OCI-LY3 (cell line): ENCODE results near the gene MYL11.

Source experiments
- H2AFZ ChIP-seq: fragments of 200-600, 300-600 bp; shearing (Covaris generic); 2 replicates; pipeline ENCODE4 v1.6.0; 2014; ENCODE audit warnings: antibody characterized with exemption, low read depth, low read length
- H3K27ac ChIP-seq: fragments of 200-600, 300-600 bp; sonication (generic); 2 replicates; pipeline ENCODE4 v1.5.1; 2014; ENCODE audit warnings: mild to moderate bottlenecking, low read length, moderate library complexity, mixed read lengths
- H3K27me3 ChIP-seq: fragments of 200-600, 300-600 bp; sonication (generic); 2 replicates; pipeline ENCODE4 v1.6.1; 2014; ENCODE audit warnings: low read depth, low read length, mixed read lengths
- H3K36me3 ChIP-seq: fragments of 200-600, 300-600 bp; sonication (generic); replicated peaks from 2 replicates; pipeline ENCODE3; 2014; ENCODE audit warnings: low read depth, low read length, mixed read lengths
- H3K4me1 ChIP-seq: fragments of 300-600, 200-600 bp; sonication (generic); 2 replicates; pipeline ENCODE4 v1.6.1; 2014; ENCODE audit warnings: low read length, mixed read lengths
- H3K4me2 ChIP-seq: fragments of 200-600, 300-600 bp; sonication (generic); 2 replicates; pipeline ENCODE4 v1.6.1; 2014; ENCODE audit warnings: low read length, mixed read lengths
- H3K4me3 ChIP-seq: fragments of 300-600, 200-600 bp; sonication (generic); 2 replicates; pipeline ENCODE4 v1.5.1; 2014; ENCODE audit warnings: antibody characterized with exemption, mild to moderate bottlenecking, low read length, moderate library complexity
- H3K79me2 ChIP-seq: fragments of 300-600, 200-600 bp; shearing (Covaris generic); 2 replicates; pipeline ENCODE4 v1.6.1; 2014; ENCODE audit warnings: mild to moderate bottlenecking, low read length, mixed read lengths
- H3K9ac ChIP-seq: fragments of 300-600, 200-600 bp; shearing (Covaris generic); 2 replicates; pipeline ENCODE4 v1.6.0; 2014; ENCODE audit warnings: mild to moderate bottlenecking, low read length, moderate library complexity
- H3K9me3 ChIP-seq: fragments of 200-600, 300-600 bp; shearing (Covaris generic); 2 replicates; pipeline ENCODE4 v1.6.1; 2014; ENCODE audit warnings: low read length, mixed read lengths; ENCODE audit not compliant: insufficient read depth
- H4K20me1 ChIP-seq: fragments of 200-600, 300-600 bp; sonication (generic); 2 replicates; pipeline ENCODE4 v1.6.1; 2016; ENCODE audit warnings: low read length, mixed read lengths; ENCODE audit not compliant: insufficient read depth
- EZH2phosphoT487 ChIP-seq: fragments of 200-600 bp; shearing (Covaris generic); IDR thresholded peaks from 2 replicates; pipeline ENCODE4 v1.6.1; 2018; ENCODE audit warnings: antibody characterized with exemption, mixed run types, low read depth
- TF ChIP-seq, protein P1 (sequence below): fragments of 200-600, 300-600 bp; sonication (generic); IDR thresholded peaks from 2 replicates; pipeline ENCODE4 v1.5.1; 2014; ENCODE audit warnings: antibody characterized with exemption, low read length, low read depth

MYL11 gene

DNA sequence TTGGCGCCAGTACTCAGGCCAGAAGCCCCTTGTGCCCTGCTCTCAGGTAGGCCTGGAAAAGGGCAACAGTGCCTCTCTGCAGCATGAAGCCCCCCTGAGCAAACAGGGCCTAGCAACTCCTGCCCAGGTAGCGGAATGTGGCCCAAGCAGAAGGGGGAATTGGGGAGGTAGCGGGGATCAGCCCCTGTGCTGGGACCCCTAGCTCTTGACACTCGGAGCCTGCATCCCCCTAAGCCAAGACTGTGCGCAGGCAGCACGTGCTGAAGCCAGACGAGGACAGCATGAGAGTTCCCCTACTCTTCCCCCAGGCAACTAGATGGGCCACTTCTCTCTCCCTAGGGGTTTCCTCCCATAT lies 18.7 kb upstream of the MYL11 start:
- H2AFZ ChIP-seq: no peak overlapping the region
- peaks cover 13% of the 10 kb centered on the region for H3K4me1 ChIP-seq
- H3K79me2 ChIP-seq: peaks cover 29% of the 10 kb centered on the region
- peaks cover 30% of the 10 kb centered on the region for H3K36me3 ChIP-seq
- peak overlapping the region; percentile 95 for H3K4me2 ChIP-seq
- no peaks in the 10 kb centered on the region for H4K20me1 ChIP-seq
- H3K27me3 ChIP-seq: no peaks in the 10 kb centered on the region
- H3K9me3 ChIP-seq: no peaks in the 10 kb centered on the region
- H3K4me3 ChIP-seq: peak overlapping the region; percentile 96
- H3K27ac ChIP-seq: peak overlapping the region; percentile 75
- no peak for TF ChIP-seq EZH2phosphoT487
- H3K9ac ChIP-seq: peak overlapping the region; percentile 84

DNA sequence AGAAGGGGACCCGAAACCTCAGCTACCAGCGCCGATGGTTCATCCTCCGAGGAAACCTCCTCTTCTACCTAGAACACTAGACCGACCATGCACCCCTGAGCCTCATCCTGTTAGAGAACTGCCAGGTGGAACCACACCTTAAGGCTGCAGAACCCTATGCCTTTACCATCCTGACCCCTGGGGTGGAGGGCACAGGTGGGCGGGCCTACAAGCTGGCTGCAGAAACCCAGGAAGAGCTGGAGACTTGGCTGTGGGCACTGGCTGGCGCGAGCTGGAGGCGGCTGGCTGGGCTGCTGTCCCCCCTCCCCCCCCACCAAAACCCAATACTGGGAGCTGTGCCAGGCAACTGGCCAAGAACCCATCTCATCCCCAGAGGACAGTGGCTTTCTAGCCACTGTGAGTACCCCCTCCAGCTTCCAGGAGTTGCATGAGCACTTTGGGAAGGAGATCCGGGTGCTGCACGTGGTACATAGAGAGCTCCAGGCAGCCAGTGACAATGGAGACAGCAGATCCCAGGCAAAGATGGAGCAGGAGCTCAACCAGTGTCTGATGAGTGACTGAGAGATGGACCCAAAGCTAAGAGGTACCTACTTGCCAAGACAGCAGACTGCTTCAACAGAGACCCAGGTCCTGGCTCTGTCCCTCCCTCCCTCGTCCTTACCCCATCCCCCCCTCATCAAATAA lies 18.1 kb upstream of the MYL11 start:
- Histone ChIP-seq H3K4me1 (peaks cover 13% of the 10 kb centered on the region), H3K79me2 (peaks cover 31% of the 10 kb centered on the region), H3K4me3 (peak overlapping the region; percentile 96), H4K20me1 (no peaks in the 10 kb centered on the region), H2AFZ (no peak overlapping the region), H3K36me3 (peaks cover 25% of the 10 kb centered on the region), H3K4me2 (peak overlapping the region; percentile 95), H3K27ac (no peak overlapping the region), H3K9ac (no peak overlapping the region), H3K9me3 (no peaks in the 10 kb centered on the region), H3K27me3 (no peaks in the 10 kb centered on the region)
- TF ChIP-seq, protein P1, sequence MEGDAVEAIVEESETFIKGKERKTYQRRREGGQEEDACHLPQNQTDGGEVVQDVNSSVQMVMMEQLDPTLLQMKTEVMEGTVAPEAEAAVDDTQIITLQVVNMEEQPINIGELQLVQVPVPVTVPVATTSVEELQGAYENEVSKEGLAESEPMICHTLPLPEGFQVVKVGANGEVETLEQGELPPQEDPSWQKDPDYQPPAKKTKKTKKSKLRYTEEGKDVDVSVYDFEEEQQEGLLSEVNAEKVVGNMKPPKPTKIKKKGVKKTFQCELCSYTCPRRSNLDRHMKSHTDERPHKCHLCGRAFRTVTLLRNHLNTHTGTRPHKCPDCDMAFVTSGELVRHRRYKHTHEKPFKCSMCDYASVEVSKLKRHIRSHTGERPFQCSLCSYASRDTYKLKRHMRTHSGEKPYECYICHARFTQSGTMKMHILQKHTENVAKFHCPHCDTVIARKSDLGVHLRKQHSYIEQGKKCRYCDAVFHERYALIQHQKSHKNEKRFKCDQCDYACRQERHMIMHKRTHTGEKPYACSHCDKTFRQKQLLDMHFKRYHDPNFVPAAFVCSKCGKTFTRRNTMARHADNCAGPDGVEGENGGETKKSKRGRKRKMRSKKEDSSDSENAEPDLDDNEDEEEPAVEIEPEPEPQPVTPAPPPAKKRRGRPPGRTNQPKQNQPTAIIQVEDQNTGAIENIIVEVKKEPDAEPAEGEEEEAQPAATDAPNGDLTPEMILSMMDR: no peak
- TF ChIP-seq EZH2phosphoT487: no peak

DNA sequence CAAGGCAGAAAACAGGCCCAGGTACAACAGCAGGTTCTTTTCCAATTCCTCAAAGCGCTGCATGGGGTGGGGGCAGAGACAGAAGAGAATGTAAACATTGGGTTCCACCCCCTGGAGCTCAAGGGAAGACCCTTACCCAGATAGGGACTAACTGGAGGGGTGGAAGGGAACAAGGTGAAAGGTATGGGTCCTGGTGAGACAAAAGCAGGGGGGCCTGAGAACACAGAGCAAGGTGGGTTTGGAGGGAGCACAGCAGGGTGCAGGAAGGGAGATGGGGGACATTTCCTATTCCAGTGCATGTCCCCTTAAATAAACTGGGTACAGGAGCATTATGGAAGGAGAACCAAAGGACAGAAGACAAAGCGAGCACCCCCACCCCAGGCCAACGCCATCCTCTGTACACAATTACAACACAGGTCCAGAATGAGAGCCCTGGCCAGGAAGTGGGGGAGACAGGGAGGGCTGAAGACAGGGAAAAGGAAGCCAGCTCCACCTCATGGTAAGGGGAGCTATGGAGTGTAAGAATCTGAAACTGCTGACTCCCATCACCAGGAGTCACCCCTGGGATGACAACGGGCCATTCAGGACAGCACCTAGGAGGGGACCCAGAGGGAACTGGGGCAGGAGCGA lies 17.4 kb upstream of the MYL11 start:
- H3K36me3 ChIP-seq: peaks cover 21% of the 10 kb centered on the region
- H3K4me3 ChIP-seq: no peak overlapping the region
- no peak overlapping the region for H3K9ac ChIP-seq
- TF ChIP-seq EZH2phosphoT487: no peak
- TF ChIP-seq, protein P1: no peak
- no peak overlapping the region for H3K27ac ChIP-seq
- no peak overlapping the region for H2AFZ ChIP-seq
- no peaks in the 10 kb centered on the region for H3K27me3 ChIP-seq
- no peak overlapping the region for H3K4me2 ChIP-seq
- H3K9me3 ChIP-seq: no peaks in the 10 kb centered on the region
- no peaks in the 10 kb centered on the region for H4K20me1 ChIP-seq
- H3K4me1 ChIP-seq: peaks cover 13% of the 10 kb centered on the region
- peaks cover 31% of the 10 kb centered on the region for H3K79me2 ChIP-seq

DNA sequence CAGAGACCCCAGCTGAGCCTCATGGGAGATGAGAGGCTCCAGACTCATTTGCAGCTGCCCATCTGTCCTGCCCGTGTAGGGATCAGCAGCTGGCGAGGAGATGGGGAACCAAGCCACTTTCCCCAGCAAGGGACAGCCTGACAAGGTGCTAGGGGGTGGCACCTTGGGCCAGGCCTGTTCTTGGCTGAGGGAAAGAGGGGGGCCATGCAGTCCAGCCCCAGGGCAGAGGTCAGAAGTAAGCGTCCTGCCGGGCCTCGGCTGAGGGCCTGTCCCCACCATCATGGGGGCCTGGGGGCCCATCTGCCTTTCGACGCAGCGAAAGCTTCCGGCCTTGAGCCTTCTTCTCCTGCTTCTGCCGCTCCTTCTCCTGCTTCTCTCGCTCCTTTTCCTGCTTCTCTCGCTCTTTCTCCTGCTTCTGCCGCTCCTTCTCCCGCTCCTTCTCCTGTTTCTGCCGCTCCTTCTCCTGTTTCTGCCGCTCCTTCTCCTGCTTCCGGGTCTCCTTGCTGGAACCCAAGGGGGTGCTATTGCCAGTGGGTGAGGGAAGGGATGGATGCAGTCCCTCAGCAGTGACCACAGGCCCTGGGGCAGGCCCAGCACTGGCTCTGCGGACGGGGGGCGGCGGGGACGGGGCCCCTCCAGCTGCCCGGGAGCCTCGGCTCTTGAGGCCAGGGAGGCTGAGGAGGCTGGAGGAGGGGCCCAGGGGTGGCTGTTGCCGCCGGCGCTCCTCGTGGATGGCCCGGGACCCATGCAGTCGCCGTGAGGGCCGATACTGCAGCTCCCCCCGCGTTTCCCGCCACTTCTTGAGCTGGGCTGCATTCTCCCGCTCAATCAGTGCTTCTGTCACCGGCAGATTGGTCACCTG lies 16.7 kb upstream of the MYL11 start:
- Histone ChIP-seq H3K36me3 (peaks cover 17% of the 10 kb centered on the region), H3K9ac (no peak overlapping the region), H3K27ac (no peak overlapping the region), H3K9me3 (no peaks in the 10 kb centered on the region), H2AFZ (no peak overlapping the region), H4K20me1 (no peaks in the 10 kb centered on the region), H3K27me3 (no peaks in the 10 kb centered on the region), H3K4me3 (no peak overlapping the region), H3K4me2 (no peak overlapping the region), H3K79me2 (peaks cover 33% of the 10 kb centered on the region), H3K4me1 (peaks cover 13% of the 10 kb centered on the region)
- no peak for TF ChIP-seq EZH2phosphoT487
- TF ChIP-seq, protein P1: no peak
